Karpas-422 (cell line): ENCODE measurements around the gene PRSS38. TPM values are rescaled to one million over a fixed set of nuclear protein-coding genes. Genes with fewer than 3 reads are reported as not detected.

Experiments used
- DNase-seq: peaks from one replicate; pipeline ENCODE4 v3.0.0-alpha.2; 2015
- H2AFZ ChIP-seq: fragments of 200-600 bp; sonication (generic); 2 replicates; pipeline ENCODE4 v1.6.1; 2014; ENCODE audit warnings: antibody characterized with exemption, low read length, mixed read lengths
- H3K27ac ChIP-seq: fragments of 200-600 bp; sonication (generic); 2 replicates; pipeline ENCODE4 v1.5.1; 2014; ENCODE audit warnings: mild to moderate bottlenecking, low read length, moderate library complexity
- H3K27me3 ChIP-seq: fragments of 200-600 bp; sonication (generic); 2 replicates; pipeline ENCODE4 v1.6.1; 2014; ENCODE audit warnings: low read length, mixed read lengths
- H3K36me3 ChIP-seq: fragments of 200-600 bp; sonication (generic); 2 replicates; pipeline ENCODE4 v1.6.1; 2014; ENCODE audit warnings: low read length, mixed read lengths; ENCODE audit not compliant: insufficient read depth
- H3K4me1 ChIP-seq: fragments of 200-600 bp; sonication (generic); 2 replicates; pipeline ENCODE4 v1.6.1; 2014; ENCODE audit warnings: mild to moderate bottlenecking, low read length, mixed read lengths
- H3K4me2 ChIP-seq: fragments of 200-600 bp; sonication (generic); 2 replicates; pipeline ENCODE4 v1.6.1; 2014; ENCODE audit warnings: low read length, low read depth, mild to moderate bottlenecking; ENCODE audit not compliant: poor library complexity, severe bottlenecking
- H3K4me3 ChIP-seq: fragments of 200-600 bp; sonication (generic); 2 replicates; pipeline ENCODE4 v1.5.1; 2014; ENCODE audit warnings: mild to moderate bottlenecking, antibody characterized with exemption, low read length, mixed read lengths
- H3K79me2 ChIP-seq: fragments of 200-600 bp; sonication (generic); 2 replicates; pipeline ENCODE4 v1.6.1; 2014; ENCODE audit warnings: mild to moderate bottlenecking, low read length, mixed read lengths
- H3K9ac ChIP-seq: fragments of 200-600 bp; sonication (generic); 2 replicates; pipeline ENCODE4 v1.6.0; 2014; ENCODE audit warnings: low read length
- H3K9me2 ChIP-seq: fragments of 200-600 bp; sonication (generic), shearing (Covaris generic); replicated peaks from 2 replicates; pipeline ENCODE4 v1.6.0; 2014; ENCODE audit warnings: mild to moderate bottlenecking, low read length, moderate library complexity; ENCODE audit not compliant: insufficient read depth
- H3K9me3 ChIP-seq: fragments of 300-700, 200-600 bp; sonication (generic); 2 replicates; pipeline ENCODE4 v1.6.1; 2014; ENCODE audit warnings: low read length, mixed read lengths
- H4K20me1 ChIP-seq: fragments of 200-600 bp; sonication (generic); 2 replicates; pipeline ENCODE4 v1.6.1; 2014; ENCODE audit warnings: mild to moderate bottlenecking, antibody characterized with exemption, low read length, low read depth; ENCODE audit not compliant: insufficient read depth
- total RNA-seq: library from RNA; depleted of rRNA; stranded (reverse); fragments of >200 nt; shearing (Covaris generic); gene quantifications from 2 replicates; pipeline ENCODE4 v1.2.3, GENCODE V29; 2014; ENCODE audit warnings: low replicate concordance

PRSS38 gene
- total RNA-seq, 1 experiment from 2014 or later = not detected

DNA sequence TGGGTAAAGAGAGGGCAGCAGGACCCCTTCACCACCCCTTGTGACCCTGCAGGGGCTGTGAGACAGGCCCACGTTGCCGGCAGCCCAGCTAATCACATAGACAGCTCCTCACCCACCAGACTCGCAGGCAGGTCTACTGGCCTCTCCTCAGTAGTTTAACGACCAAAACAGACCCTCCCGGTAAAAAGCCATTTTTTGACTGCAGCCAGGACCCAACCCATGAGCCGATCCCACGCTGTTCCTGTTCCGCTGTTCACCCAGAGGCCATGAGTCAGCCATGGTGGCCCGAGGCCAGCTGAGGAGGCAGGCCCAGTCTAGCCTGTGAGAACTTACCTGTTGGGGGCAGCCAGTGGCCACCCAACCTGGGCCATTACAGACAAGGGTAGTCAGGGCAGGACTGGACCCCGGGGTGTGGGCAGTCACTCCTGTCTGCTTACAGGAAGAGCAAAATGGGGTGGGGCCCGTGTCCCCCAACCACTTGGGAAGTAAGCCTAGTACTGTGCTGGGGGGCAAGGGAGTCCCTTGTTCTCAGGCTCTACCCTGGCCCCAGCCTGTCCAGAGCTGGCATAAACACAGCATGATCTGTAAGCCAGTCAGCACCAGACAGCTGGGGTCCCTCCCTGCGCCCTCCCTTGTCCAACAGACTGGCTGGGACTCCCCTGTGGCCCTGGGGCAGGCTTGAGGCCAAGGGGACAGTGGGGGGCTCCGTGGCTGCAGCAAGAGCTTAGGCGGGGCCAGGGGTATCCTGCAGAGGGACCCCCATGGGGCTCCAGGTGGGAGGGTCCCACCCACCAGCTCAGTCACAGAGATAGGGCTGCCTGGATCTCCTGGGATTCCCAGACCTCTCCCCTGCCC, 70.4 kb downstream of the PRSS38 start:
- Histone ChIP-seq H2AFZ (no peak overlapping the region), H3K9ac (no peak overlapping the region), H3K79me2 (no peaks in the 10 kb centered on the region), H3K4me3 (no peak overlapping the region), H3K4me2 (no peak overlapping the region), H3K27ac (no peak overlapping the region), H3K9me2 (no peaks in the 10 kb centered on the region), H3K4me1 (no peaks in the 10 kb centered on the region), H4K20me1 (no peaks in the 10 kb centered on the region), H3K27me3 (no peaks in the 10 kb centered on the region), H3K36me3 (no peaks in the 10 kb centered on the region), H3K9me3 (no peaks in the 10 kb centered on the region)
- DNase-seq = no peak

GRCh38 chr1:227886503-227886961, 71.1 kb downstream of the PRSS38 start:
- Histone ChIP-seq H3K36me3 (no peaks in the 10 kb centered on the region), H3K4me2 (no peak overlapping the region), H3K27me3 (no peaks in the 10 kb centered on the region), H3K9me2 (no peaks in the 10 kb centered on the region), H2AFZ (no peak overlapping the region), H3K9me3 (no peaks in the 10 kb centered on the region), H3K27ac (no peak overlapping the region), H3K79me2 (no peaks in the 10 kb centered on the region), H3K9ac (no peak overlapping the region), H3K4me3 (no peak overlapping the region), H4K20me1 (no peaks in the 10 kb centered on the region), H3K4me1 (no peaks in the 10 kb centered on the region)
- no peak for DNase-seq

DNA sequence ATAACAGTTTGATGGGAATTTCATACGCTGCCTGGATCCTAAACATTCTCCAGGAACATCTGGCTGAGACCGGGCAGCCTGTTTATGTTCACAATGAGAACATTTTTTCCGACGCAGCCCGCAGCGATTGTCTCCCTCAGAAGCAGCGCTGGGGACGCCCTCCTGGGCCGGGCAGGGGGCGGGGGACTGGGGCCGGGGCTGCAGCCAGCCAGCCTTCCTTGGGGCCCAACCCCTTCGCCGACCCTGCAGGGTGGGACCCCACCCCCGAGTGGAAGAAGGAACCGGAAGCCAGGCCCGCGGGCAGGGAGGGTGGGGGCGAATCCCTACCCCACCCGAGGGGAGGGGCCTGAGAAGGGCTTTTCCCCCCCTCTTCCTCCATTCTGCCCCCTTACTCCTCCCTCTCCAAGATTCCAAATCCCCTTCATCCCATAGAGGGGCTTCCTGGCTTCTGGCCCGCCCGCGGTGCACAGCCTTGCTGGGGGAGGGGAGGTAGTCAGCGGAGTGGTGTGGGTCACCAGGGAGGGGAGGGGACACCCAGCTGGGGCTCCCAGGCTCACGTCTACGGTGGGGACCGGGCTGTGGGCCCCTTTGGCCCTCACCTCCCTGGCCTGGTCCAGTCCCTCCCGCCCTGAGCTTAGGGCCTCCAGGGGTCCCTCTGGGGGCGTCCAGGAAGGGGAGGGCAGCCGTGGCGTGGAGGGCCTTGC, 71.7 kb downstream of the PRSS38 start:
- no peak overlapping the region for H3K4me3 ChIP-seq
- H2AFZ ChIP-seq = no peak overlapping the region
- H3K79me2 ChIP-seq = no peaks in the 10 kb centered on the region
- DNase-seq = peak; percentile 2
- no peak overlapping the region for H3K27ac ChIP-seq
- H3K9me3 ChIP-seq = no peaks in the 10 kb centered on the region
- H3K4me1 ChIP-seq = no peaks in the 10 kb centered on the region
- no peaks in the 10 kb centered on the region for H4K20me1 ChIP-seq
- no peaks in the 10 kb centered on the region for H3K9me2 ChIP-seq
- no peaks in the 10 kb centered on the region for H3K36me3 ChIP-seq
- H3K27me3 ChIP-seq = no peaks in the 10 kb centered on the region
- H3K4me2 ChIP-seq = no peak overlapping the region
- H3K9ac ChIP-seq = no peak overlapping the region

DNA sequence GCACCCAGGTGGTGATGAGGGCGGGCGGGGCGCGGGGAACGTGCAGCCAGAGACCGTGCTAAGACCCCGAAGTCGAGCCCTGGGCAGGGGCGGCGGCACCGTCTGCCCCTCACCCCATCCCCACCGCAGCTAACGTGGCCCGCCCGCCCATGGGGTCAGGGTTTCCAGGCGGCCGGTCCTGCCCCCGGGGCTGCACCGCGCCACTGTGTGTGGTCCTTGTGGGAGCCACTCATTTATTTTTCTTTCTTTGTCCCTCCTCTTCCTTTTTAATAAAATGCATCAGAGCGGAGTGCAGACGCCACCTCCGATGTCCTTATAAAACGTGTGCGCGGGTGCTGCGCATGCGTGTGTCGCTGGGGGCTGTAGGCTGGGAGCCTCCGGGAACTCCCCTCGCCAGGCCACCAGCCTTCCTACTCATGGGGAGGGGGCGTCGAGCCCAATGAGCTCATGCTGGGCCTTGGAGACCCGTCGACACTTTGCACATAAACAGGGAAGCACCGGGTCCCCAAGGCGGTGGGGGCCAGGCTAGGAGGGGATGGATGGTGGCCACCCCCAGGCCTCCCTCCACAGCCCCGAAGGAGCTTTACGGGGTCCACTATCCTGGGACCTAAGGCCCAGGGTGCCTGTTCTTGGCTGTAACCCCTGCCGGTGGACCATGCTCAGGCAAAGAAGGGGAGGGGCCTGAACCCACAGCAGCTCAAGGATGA, 72.4 kb downstream of the PRSS38 start:
- H3K9ac ChIP-seq = no peak overlapping the region
- H4K20me1 ChIP-seq = no peaks in the 10 kb centered on the region
- H3K4me3 ChIP-seq = no peak overlapping the region
- no peaks in the 10 kb centered on the region for H3K36me3 ChIP-seq
- no peaks in the 10 kb centered on the region for H3K9me2 ChIP-seq
- no peak for DNase-seq
- no peak overlapping the region for H2AFZ ChIP-seq
- no peak overlapping the region for H3K27ac ChIP-seq
- no peaks in the 10 kb centered on the region for H3K79me2 ChIP-seq
- no peaks in the 10 kb centered on the region for H3K4me1 ChIP-seq
- no peak overlapping the region for H3K4me2 ChIP-seq
- no peaks in the 10 kb centered on the region for H3K27me3 ChIP-seq
- H3K9me3 ChIP-seq = no peaks in the 10 kb centered on the region

DNA sequence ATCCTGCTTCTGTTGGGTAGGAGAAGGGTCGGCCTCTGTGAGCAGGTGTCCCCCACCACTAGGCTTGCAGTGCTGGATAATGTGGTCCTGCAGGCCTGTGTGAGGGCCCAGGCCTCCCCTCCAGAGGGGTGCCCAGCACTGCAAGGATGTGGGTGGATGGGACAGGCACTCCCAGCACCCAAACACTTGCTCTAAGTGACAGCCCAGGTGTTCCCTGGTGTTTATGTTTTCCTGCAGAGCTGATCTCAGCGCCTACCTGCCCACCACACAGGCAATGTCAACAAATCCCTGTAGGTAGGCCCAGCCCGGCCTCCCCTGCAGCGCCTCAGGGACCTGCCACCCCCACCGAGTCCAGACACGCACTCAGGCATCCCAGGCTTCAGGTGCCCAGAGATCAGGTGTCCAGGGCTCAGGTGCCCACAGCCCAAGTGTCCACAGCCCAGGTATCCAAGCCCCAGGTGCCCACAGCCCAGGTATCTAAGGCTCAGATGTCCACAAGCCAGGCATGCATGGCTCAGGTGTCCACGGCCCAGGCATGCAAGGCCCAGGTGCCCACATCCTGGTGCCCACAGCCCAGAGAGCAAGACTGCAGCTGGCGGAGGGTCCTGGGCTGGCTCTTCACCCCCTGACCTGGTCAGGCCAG, 73.0 kb downstream of the PRSS38 start:
- no peak overlapping the region for H3K27ac ChIP-seq
- no peaks in the 10 kb centered on the region for H3K27me3 ChIP-seq
- no peaks in the 10 kb centered on the region for H4K20me1 ChIP-seq
- H3K9me3 ChIP-seq = no peaks in the 10 kb centered on the region
- no peaks in the 10 kb centered on the region for H3K79me2 ChIP-seq
- no peak overlapping the region for H2AFZ ChIP-seq
- H3K4me2 ChIP-seq = no peak overlapping the region
- DNase-seq = peak; percentile 27
- no peaks in the 10 kb centered on the region for H3K36me3 ChIP-seq
- H3K4me3 ChIP-seq = no peak overlapping the region
- H3K9me2 ChIP-seq = no peaks in the 10 kb centered on the region
- no peak overlapping the region for H3K9ac ChIP-seq
- no peaks in the 10 kb centered on the region for H3K4me1 ChIP-seq

- Histone ChIP-seq H3K36me3 (no peaks in the 10 kb centered on the region), H3K4me2 (no peak overlapping the region), H3K79me2 (no peaks in the 10 kb centered on the region), H3K9ac (no peak overlapping the region), H3K27ac (no peak overlapping the region), H3K4me3 (no peak overlapping the region), H2AFZ (no peak overlapping the region), H3K9me3 (no peaks in the 10 kb centered on the region), H3K27me3 (no peaks in the 10 kb centered on the region), H3K9me2 (no peaks in the 10 kb centered on the region), H4K20me1 (no peaks in the 10 kb centered on the region), H3K4me1 (no peaks in the 10 kb centered on the region)
- no peak for DNase-seq
Observed at GRCh38 chr1:227889047-227889862, 73.8 kb downstream of the PRSS38 start.

DNA sequence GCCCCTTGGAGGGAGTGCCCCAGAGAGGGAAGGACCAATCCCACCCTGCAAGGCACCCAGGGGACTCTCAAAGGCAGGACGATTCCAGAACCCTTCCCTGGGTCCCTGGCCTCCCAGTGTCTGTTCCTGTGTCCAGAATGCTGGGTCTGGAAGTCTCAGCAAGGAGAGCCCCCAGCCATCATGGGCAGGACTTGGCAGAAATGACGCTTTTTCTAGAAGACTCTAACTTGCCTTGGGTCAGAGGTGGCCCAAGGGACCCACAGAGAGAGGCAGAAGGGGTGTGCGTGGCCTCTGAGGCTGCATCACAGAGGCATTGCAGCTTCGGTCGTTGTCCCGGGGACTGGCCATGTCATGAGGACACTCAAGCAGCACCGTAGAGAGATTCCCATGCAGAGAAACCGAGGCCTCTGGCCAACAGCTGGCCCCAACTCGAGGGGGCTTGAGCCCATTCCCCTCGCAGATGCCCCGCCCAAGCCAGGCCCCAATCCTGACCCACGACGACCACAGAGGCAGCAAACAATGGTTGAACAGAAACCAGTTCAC, 74.5 kb downstream of the PRSS38 start:
- no peaks in the 10 kb centered on the region for H3K36me3 ChIP-seq
- no peak overlapping the region for H3K9ac ChIP-seq
- no peaks in the 10 kb centered on the region for H3K9me3 ChIP-seq
- no peak overlapping the region for H3K27ac ChIP-seq
- no peak overlapping the region for H3K4me2 ChIP-seq
- H4K20me1 ChIP-seq = no peaks in the 10 kb centered on the region
- no peaks in the 10 kb centered on the region for H3K27me3 ChIP-seq
- H2AFZ ChIP-seq = no peak overlapping the region
- no peak overlapping the region for H3K4me3 ChIP-seq
- H3K9me2 ChIP-seq = no peaks in the 10 kb centered on the region
- DNase-seq = no peak
- no peaks in the 10 kb centered on the region for H3K79me2 ChIP-seq
- no peaks in the 10 kb centered on the region for H3K4me1 ChIP-seq
